HEK293 (cell line): ENCODE data around the gene CACNB4.
"Not testable (repeated sequence)": the region's sequence is repeated elsewhere in the genome, so short reads cannot be mapped to it uniquely, and the experiment has no call there.

ENCODE experiments used
- ATF2 ChIP-seq: fragments of 450-650 bp; formaldehyde crosslinking; IDR thresholded peaks from 2 replicates; pipeline ENCODE4 v1.5.1; 2016; ENCODE audit warnings: missing biosample characterization, missing genetic modification characterization, low read depth
- ZBTB7A ChIP-seq: fragments of 450-650 bp; formaldehyde crosslinking; IDR thresholded peaks from 2 replicates; pipeline ENCODE4 v1.5.1; 2016; ENCODE audit warnings: low read depth, missing biosample characterization, missing genetic modification characterization
- ZNF133 ChIP-seq: fragments of 450-650 bp; formaldehyde crosslinking; IDR thresholded peaks from 2 replicates; pipeline ENCODE4 v1.5.1; 2016; ENCODE audit warnings: missing biosample characterization, missing genetic modification characterization
- ZNF623 ChIP-seq: fragments of 450-650 bp; formaldehyde crosslinking; IDR thresholded peaks from 2 replicates; pipeline ENCODE4 v1.5.1; 2016; ENCODE audit warnings: missing biosample characterization, missing genetic modification characterization
- ZSCAN18 ChIP-seq: fragments of 450-650 bp; formaldehyde crosslinking; IDR thresholded peaks from 2 replicates; pipeline ENCODE4 v1.5.1; 2016; ENCODE audit warnings: missing biosample characterization, missing genetic modification characterization

- not testable (repeated sequence) for TF ChIP-seq ZBTB7A (tag by site-specific recombination); ZSCAN18; ATF2 (tag by site-specific recombination); ZNF133 (tag by site-specific recombination); ZNF623 (tag by site-specific recombination)
These were observed 8.3 kb upstream of the CACNB4 start for GRCh38 chr2:152107140-152107539.
